H1 (cell line): Measurements from ENCODE around the gene EVA1B. TPM values are rescaled to one million over a fixed set of nuclear protein-coding genes. Genes with fewer than 3 reads are reported as not detected.

Experiments used
- EP300 ChIP-seq, 2 experiments: IDR thresholded peaks; 1 replicate in 1 of 2; 2 replicates in 1 of 2; pipeline ENCODE4 v1.6.1; 2011 to 2012; ENCODE audit warnings: low read depth in 2 of 2, low read length in 2 of 2, mild to moderate bottlenecking in 2 of 2, borderline replicate concordance in 1 of 2, inconsistent platforms in 1 of 2, moderate library complexity in 1 of 2
- EZH2 ChIP-seq: fragments of 200-600 bp; sonication (generic); IDR thresholded peaks from 2 replicates; pipeline ENCODE4 v1.7.1; 2012; ENCODE audit warnings: low read depth, mild to moderate bottlenecking, moderate library complexity, low read length, inconsistent platforms; ENCODE audit not compliant: severe bottlenecking
- GABPA ChIP-seq: IDR thresholded peaks from 2 replicates; pipeline ENCODE4 v1.6.1; 2011; ENCODE audit warnings: mild to moderate bottlenecking, low read length, moderate library complexity, borderline replicate concordance; ENCODE audit not compliant: insufficient read depth
- NANOG ChIP-seq: IDR thresholded peaks from 2 replicates; pipeline ENCODE4 v1.6.1; 2011; ENCODE audit warnings: low read length, low read depth, mild to moderate bottlenecking, inconsistent platforms; ENCODE audit not compliant: insufficient read depth, poor library complexity, severe bottlenecking
- RFX5 ChIP-seq: IDR thresholded peaks from 2 replicates; pipeline ENCODE4 v1.6.1; 2011; ENCODE audit warnings: low read depth, low read length, improper control_type of control experiment, borderline replicate concordance
- RXRA ChIP-seq: IDR thresholded peaks from 2 replicates; pipeline ENCODE4 v1.6.1; 2011; ENCODE audit warnings: low read depth, mild to moderate bottlenecking, low read length, moderate library complexity; ENCODE audit not compliant: insufficient read depth
- polyA plus RNA-seq, 7 experiments: library from polyadenylated mRNA; depleted of rRNA in 3 of 7; stranded (reverse) in 5 of 7; unstranded in 2 of 7; fragments of >200 nt in 5 of 7; fragments of 200-250 nt in 2 of 7; gene quantifications; 1 replicate in 5 of 7; 2 replicates in 1 of 7; 4 replicates in 1 of 7; pipeline versions ENCODE4 v1.2.1 to v1.2.3, GENCODE V29; 2011 to 2013; ENCODE audit warnings: missing spikeins in 2 of 7, mixed read lengths in 2 of 7
- total RNA-seq: library from RNA; stranded (reverse); fragmentation: NEBNext Ultra II Directional; extraction: Animal tissue kit (Norgen Biotek cat#: 25700); gene quantifications from 2 replicates; pipeline ENCODE4 v1.2.1, GENCODE V29; 2021
- TF ChIP-seq, protein P1 (sequence below): fragments of 300-600 bp; sonication (generic); IDR thresholded peaks from 2 replicates; pipeline ENCODE4 v1.7.1; 2012; ENCODE audit warnings: low read length, moderate library complexity, mild to moderate bottlenecking, inconsistent platforms; ENCODE audit not compliant: insufficient replicate concordance
- TF ChIP-seq, protein P2 (sequence below): IDR thresholded peaks from 2 replicates; pipeline ENCODE4 v1.6.1; 2012; ENCODE audit warnings: inconsistent platforms

The EVA1B gene
- total and polyA plus RNA-seq, 2 of the 8 experiments (the other 6 are each of a cell fraction or from before 2014, with no cell fraction given), result 10.0 to 19.9 TPM

DNA sequence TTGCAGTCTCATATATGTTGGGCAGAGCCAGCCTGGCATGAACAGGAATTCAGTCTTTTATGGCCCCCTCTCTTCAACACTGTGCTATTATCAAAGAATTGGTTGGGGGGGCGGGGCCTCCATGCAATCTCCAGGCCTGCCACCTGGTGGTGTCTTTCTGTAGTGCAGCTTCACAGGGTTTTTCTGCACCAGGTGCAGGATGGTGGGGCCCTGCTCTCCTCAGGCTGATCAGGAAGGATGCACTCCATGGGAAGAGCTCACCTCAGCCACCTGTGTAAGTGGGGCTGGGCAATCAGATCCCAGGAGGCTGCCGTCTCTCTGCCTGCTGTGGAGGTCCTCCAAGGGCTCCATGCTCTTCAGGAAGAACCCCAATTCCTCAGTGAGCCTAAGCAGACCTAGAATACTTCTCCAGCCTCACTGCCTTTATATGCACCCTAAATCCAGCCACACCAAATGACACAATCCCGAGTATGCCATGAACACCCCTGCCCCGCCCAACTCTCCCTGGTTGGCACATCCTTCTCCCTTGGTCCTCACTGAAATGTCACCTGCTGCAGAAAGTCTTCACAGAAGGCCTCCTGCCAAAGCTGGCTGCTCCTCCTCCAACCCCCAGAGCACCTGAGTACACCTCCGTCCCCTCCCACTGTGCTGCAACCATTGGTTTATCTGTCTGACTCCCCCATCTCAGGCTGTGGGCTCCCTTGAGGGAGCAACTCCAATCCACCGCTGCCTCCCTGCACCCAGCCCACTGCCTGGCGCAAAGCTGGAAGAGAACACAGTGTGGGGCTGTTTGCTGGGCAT lies 45.8 kb upstream of the EVA1B start (continued):
- TF ChIP-seq, protein P1, sequence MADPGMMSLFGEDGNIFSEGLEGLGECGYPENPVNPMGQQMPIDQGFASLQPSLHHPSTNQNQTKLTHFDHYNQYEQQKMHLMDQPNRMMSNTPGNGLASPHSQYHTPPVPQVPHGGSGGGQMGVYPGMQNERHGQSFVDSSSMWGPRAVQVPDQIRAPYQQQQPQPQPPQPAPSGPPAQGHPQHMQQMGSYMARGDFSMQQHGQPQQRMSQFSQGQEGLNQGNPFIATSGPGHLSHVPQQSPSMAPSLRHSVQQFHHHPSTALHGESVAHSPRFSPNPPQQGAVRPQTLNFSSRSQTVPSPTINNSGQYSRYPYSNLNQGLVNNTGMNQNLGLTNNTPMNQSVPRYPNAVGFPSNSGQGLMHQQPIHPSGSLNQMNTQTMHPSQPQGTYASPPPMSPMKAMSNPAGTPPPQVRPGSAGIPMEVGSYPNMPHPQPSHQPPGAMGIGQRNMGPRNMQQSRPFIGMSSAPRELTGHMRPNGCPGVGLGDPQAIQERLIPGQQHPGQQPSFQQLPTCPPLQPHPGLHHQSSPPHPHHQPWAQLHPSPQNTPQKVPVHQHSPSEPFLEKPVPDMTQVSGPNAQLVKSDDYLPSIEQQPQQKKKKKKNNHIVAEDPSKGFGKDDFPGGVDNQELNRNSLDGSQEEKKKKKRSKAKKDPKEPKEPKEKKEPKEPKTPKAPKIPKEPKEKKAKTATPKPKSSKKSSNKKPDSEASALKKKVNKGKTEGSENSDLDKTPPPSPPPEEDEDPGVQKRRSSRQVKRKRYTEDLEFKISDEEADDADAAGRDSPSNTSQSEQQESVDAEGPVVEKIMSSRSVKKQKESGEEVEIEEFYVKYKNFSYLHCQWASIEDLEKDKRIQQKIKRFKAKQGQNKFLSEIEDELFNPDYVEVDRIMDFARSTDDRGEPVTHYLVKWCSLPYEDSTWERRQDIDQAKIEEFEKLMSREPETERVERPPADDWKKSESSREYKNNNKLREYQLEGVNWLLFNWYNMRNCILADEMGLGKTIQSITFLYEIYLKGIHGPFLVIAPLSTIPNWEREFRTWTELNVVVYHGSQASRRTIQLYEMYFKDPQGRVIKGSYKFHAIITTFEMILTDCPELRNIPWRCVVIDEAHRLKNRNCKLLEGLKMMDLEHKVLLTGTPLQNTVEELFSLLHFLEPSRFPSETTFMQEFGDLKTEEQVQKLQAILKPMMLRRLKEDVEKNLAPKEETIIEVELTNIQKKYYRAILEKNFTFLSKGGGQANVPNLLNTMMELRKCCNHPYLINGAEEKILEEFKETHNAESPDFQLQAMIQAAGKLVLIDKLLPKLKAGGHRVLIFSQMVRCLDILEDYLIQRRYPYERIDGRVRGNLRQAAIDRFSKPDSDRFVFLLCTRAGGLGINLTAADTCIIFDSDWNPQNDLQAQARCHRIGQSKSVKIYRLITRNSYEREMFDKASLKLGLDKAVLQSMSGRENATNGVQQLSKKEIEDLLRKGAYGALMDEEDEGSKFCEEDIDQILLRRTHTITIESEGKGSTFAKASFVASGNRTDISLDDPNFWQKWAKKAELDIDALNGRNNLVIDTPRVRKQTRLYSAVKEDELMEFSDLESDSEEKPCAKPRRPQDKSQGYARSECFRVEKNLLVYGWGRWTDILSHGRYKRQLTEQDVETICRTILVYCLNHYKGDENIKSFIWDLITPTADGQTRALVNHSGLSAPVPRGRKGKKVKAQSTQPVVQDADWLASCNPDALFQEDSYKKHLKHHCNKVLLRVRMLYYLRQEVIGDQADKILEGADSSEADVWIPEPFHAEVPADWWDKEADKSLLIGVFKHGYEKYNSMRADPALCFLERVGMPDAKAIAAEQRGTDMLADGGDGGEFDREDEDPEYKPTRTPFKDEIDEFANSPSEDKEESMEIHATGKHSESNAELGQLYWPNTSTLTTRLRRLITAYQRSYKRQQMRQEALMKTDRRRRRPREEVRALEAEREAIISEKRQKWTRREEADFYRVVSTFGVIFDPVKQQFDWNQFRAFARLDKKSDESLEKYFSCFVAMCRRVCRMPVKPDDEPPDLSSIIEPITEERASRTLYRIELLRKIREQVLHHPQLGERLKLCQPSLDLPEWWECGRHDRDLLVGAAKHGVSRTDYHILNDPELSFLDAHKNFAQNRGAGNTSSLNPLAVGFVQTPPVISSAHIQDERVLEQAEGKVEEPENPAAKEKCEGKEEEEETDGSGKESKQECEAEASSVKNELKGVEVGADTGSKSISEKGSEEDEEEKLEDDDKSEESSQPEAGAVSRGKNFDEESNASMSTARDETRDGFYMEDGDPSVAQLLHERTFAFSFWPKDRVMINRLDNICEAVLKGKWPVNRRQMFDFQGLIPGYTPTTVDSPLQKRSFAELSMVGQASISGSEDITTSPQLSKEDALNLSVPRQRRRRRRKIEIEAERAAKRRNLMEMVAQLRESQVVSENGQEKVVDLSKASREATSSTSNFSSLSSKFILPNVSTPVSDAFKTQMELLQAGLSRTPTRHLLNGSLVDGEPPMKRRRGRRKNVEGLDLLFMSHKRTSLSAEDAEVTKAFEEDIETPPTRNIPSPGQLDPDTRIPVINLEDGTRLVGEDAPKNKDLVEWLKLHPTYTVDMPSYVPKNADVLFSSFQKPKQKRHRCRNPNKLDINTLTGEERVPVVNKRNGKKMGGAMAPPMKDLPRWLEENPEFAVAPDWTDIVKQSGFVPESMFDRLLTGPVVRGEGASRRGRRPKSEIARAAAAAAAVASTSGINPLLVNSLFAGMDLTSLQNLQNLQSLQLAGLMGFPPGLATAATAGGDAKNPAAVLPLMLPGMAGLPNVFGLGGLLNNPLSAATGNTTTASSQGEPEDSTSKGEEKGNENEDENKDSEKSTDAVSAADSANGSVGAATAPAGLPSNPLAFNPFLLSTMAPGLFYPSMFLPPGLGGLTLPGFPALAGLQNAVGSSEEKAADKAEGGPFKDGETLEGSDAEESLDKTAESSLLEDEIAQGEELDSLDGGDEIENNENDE, result no peak
- TF ChIP-seq EZH2 (no peak), GABPA (no peak), RFX5 (no peak), RXRA (no peak), EP300 (IDR thresholded peaks at IDR 0.05; ENCODE audit: borderline replicate concordance in 1 of 2, low read depth in 2 of 2, low read length in 2 of 2) (no peak), NANOG (no peak)
- TF ChIP-seq, protein P2, sequence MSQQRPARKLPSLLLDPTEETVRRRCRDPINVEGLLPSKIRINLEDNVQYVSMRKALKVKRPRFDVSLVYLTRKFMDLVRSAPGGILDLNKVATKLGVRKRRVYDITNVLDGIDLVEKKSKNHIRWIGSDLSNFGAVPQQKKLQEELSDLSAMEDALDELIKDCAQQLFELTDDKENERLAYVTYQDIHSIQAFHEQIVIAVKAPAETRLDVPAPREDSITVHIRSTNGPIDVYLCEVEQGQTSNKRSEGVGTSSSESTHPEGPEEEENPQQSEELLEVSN, result no peak
